H1 (cell line): ENCODE measurements around the gene PIGV. TPM values are rescaled to one million over a fixed set of nuclear protein-coding genes. Genes with fewer than 3 reads are reported as not detected.

Source experiments
- CTCF ChIA-PET: fragments of 300-600 bp; sonication (Branson Sonifier 250); formaldehyde crosslinking; loops from one replicate; lab custom pipeline; 2021; ENCODE audit not compliant: partially characterized antibody; lab: Charles Lee
- POLR2A ChIA-PET: fragments of 300-600 bp; sonication (Branson Sonifier 250); formaldehyde crosslinking; loops from one replicate; lab custom pipeline; 2021; ENCODE audit warnings: inconsistent platforms; ENCODE audit not compliant: partially characterized antibody; lab: Charles Lee
- DNase-seq, 2 experiments: peaks; one replicate each; pipeline versions ENCODE4 v3.0.0 to v3.0.0-alpha.2; 2010 to 2022; ENCODE audit warnings: low spot score in 2 of 2, low read depth in 1 of 2, mixed read lengths in 1 of 2
- FAIRE-seq: peaks from 2 replicates; lab custom pipeline; 2011; peaks lifted over from hg19 to GRCh38; lab: Jason Lieb, UNC
- H2AFZ ChIP-seq: 2 replicates; pipeline ENCODE4 v1.8.1; 2012; ENCODE audit warnings: low read length, inconsistent platforms
- H2AK5ac ChIP-seq: 2 replicates; pipeline ENCODE4 v1.6.1; 2013; ENCODE audit warnings: low read depth, low read length
- H2BK120ac ChIP-seq: replicated peaks from 2 replicates; pipeline ENCODE3; 2013; ENCODE audit warnings: low read depth, low read length, inconsistent platforms
- H2BK12ac ChIP-seq: 2 replicates; pipeline ENCODE4 v1.6.1; 2013; ENCODE audit warnings: low read depth, low read length
- H2BK15ac ChIP-seq: 2 replicates; pipeline ENCODE4 v1.6.1; 2013; ENCODE audit warnings: low read length
- H2BK20ac ChIP-seq: 2 replicates; pipeline ENCODE4 v1.6.1; 2013; ENCODE audit warnings: low read length
- H2BK5ac ChIP-seq: 2 replicates; pipeline ENCODE4 v1.6.1; 2013; ENCODE audit warnings: low read depth, low read length
- H3K14ac ChIP-seq: 2 replicates; pipeline ENCODE4 v1.6.1; 2013; ENCODE audit warnings: inconsistent platforms; ENCODE audit not compliant: insufficient read length
- H3K18ac ChIP-seq: 2 replicates; pipeline ENCODE4 v1.6.1; 2013; ENCODE audit warnings: low read length; ENCODE audit errors: extremely low read depth
- H3K23ac ChIP-seq: 2 replicates; pipeline ENCODE4 v1.6.1; 2013; ENCODE audit warnings: inconsistent platforms; ENCODE audit not compliant: insufficient read length
- H3K23me2 ChIP-seq: 2 replicates; pipeline ENCODE4 v1.6.1; 2013; ENCODE audit warnings: low read depth, low read length
- H3K27ac ChIP-seq: 2 replicates; pipeline ENCODE4 v1.6.1; 2011; ENCODE audit warnings: low read depth, low read length, inconsistent platforms
- H3K27me3 ChIP-seq, 4 experiments: replicated peaks in 1 of 4; 1 replicate in 1 of 4; 2 replicates in 3 of 4; pipeline versions ENCODE4 v1.6.1 to v1.8.1; 2011 to 2013; ENCODE audit warnings: low read length in 3 of 4, mild to moderate bottlenecking in 3 of 4, inconsistent platforms in 2 of 4, mixed read lengths in 2 of 4, moderate library complexity in 1 of 4; ENCODE audit not compliant: control insufficient read depth in 3 of 4, insufficient read depth in 3 of 4; ENCODE audit errors: extremely low read depth in 1 of 4
- H3K36me3 ChIP-seq, 4 experiments: 2 replicates each; pipeline versions ENCODE4 v1.6.1 to v1.8.1; 2011 to 2013; ENCODE audit warnings: mild to moderate bottlenecking in 4 of 4, low read length in 3 of 4, moderate library complexity in 2 of 4, control low read depth in 1 of 4, inconsistent platforms in 1 of 4; ENCODE audit not compliant: insufficient read depth in 4 of 4, control insufficient read depth in 2 of 4
- H3K4ac ChIP-seq: replicated peaks from 2 replicates; pipeline ENCODE3; 2013; ENCODE audit warnings: low read length, low read depth, mixed read lengths, inconsistent platforms; ENCODE audit not compliant: insufficient read length
- H3K4me1 ChIP-seq, 4 experiments: replicated peaks in 1 of 4; 1 replicate in 1 of 4; 2 replicates in 3 of 4; pipeline versions ENCODE4 v1.6.1 to v1.8.1; 2011 to 2013; ENCODE audit warnings: low read length in 3 of 4, inconsistent platforms in 2 of 4, mixed read lengths in 1 of 4; ENCODE audit not compliant: insufficient read depth in 4 of 4, control insufficient read depth in 3 of 4
- H3K4me2 ChIP-seq, 2 experiments: 2 replicates each; pipeline versions ENCODE4 v1.6.1 to v1.8.1; 2011 to 2013; ENCODE audit warnings: low read depth in 2 of 2, low read length in 2 of 2, control low read depth in 1 of 2, inconsistent platforms in 1 of 2, mild to moderate bottlenecking in 1 of 2; ENCODE audit not compliant: insufficient read depth in 1 of 2
- H3K4me3 ChIP-seq, 4 experiments: fragments of 200-600, 300-600 bp in 1 of 4; sonication (generic), shearing (Covaris generic), sonication (Bioruptor Twin) in 1 of 4; 2 replicates each; pipeline versions ENCODE4 v1.5.1 to v1.8.1; 2011 to 2016; ENCODE audit warnings: low read length in 4 of 4, low read depth in 3 of 4, control low read depth in 2 of 4, inconsistent platforms in 2 of 4, mild to moderate bottlenecking in 2 of 4, mixed read lengths in 1 of 4, moderate library complexity in 1 of 4; ENCODE audit not compliant: insufficient read depth in 2 of 4; ENCODE audit errors: extremely low read depth in 1 of 4
- H3K56ac ChIP-seq: replicated peaks from 2 replicates; pipeline ENCODE3; 2013; ENCODE audit warnings: low read depth, mild to moderate bottlenecking, mixed read lengths, low read length, inconsistent platforms; ENCODE audit not compliant: insufficient read length
- H3K79me1 ChIP-seq: 2 replicates; pipeline ENCODE4 v1.6.1; 2013; ENCODE audit warnings: low read depth, low read length, control low read depth
- H3K79me2 ChIP-seq, 2 experiments: 2 replicates each; pipeline versions ENCODE4 v1.6.1 to v1.8.1; 2012 to 2013; ENCODE audit warnings: low read length in 2 of 2, mild to moderate bottlenecking in 2 of 2, inconsistent platforms in 1 of 2; ENCODE audit not compliant: insufficient read depth in 2 of 2, control insufficient read depth in 1 of 2
- H3K9ac ChIP-seq, 4 experiments: replicated peaks in 1 of 4; 1 replicate in 1 of 4; 2 replicates in 3 of 4; pipeline versions ENCODE4 v1.6.1 to v1.8.1; 2011 to 2013; ENCODE audit warnings: low read depth in 3 of 4, low read length in 3 of 4, control low read depth in 2 of 4, mild to moderate bottlenecking in 2 of 4, moderate library complexity in 2 of 4, inconsistent platforms in 1 of 4; ENCODE audit errors: extremely low read depth in 1 of 4
- H3K9me3 ChIP-seq, 2 experiments: 2 replicates each; pipeline versions ENCODE4 v1.6.1 to v1.8.1; 2012 to 2013; ENCODE audit warnings: mild to moderate bottlenecking in 2 of 2, moderate library complexity in 2 of 2, control low read depth in 1 of 2, inconsistent platforms in 1 of 2, low read depth in 1 of 2, low read length in 1 of 2, mixed read lengths in 1 of 2; ENCODE audit not compliant: insufficient read depth in 2 of 2
- H4K20me1 ChIP-seq, 2 experiments: replicated peaks in 1 of 2; 2 replicates each; pipeline versions ENCODE3 to v1.8.1; 2011 to 2013; ENCODE audit warnings: inconsistent platforms in 2 of 2, low read length in 2 of 2, mild to moderate bottlenecking in 1 of 2; ENCODE audit not compliant: insufficient read depth in 2 of 2, control insufficient read depth in 1 of 2
- H4K5ac ChIP-seq: 2 replicates; pipeline ENCODE4 v1.6.1; 2013; ENCODE audit warnings: low read length, low read depth, mixed read lengths, inconsistent platforms; ENCODE audit not compliant: insufficient read length
- H4K8ac ChIP-seq: 2 replicates; pipeline ENCODE4 v1.8.0; 2013; ENCODE audit warnings: mild to moderate bottlenecking, moderate library complexity, low read length, inconsistent platforms; ENCODE audit not compliant: insufficient read depth; ENCODE audit errors: extremely low read depth
- H4K91ac ChIP-seq: replicated peaks from 2 replicates; pipeline ENCODE3; 2013; ENCODE audit warnings: low read length, mixed read lengths, inconsistent platforms; ENCODE audit not compliant: insufficient read length
- KDM1A ChIP-seq: fragments of 200-600, 300-600 bp; sonication (generic); IDR thresholded peaks from 2 replicates; pipeline ENCODE4 v1.7.1; 2016; ENCODE audit warnings: mild to moderate bottlenecking, low read length, borderline replicate concordance
- WGBS, 2 experiments: shearing (Covaris generic) in 1 of 2; methylation state at CpG; one replicate each; pipeline versions ENCODE4 v1.1.6 to v1.1.7; 2013 to 2015; ENCODE audit warnings: low lambda C conversion rate in 2 of 2, mixed read lengths in 2 of 2, inconsistent platforms in 1 of 2, low coverage in 1 of 2, missing lambda C conversion rate in 1 of 2; ENCODE audit not compliant: insufficient replicate concordance in 2 of 2, insufficient coverage in 1 of 2, insufficient read length in 1 of 2; ENCODE audit errors: extremely low coverage in 1 of 2, missing lambda C conversion rate in 1 of 2; 5-methylcytosine and 5-hydroxymethylcytosine counted together
- polyA plus RNA-seq, 7 experiments: library from polyadenylated mRNA; depleted of rRNA in 3 of 7; stranded (reverse) in 5 of 7; unstranded in 2 of 7; fragments of >200 nt in 5 of 7; fragments of 200-250 nt in 2 of 7; gene quantifications; 1 replicate in 5 of 7; 2 replicates in 1 of 7; 4 replicates in 1 of 7; pipeline versions ENCODE4 v1.2.1 to v1.2.3, GENCODE V29; 2011 to 2013; ENCODE audit warnings: missing spikeins in 2 of 7, mixed read lengths in 2 of 7
- total RNA-seq: library from RNA; stranded (reverse); fragmentation: NEBNext Ultra II Directional; extraction: Animal tissue kit (Norgen Biotek cat#: 25700); gene quantifications from 2 replicates; pipeline ENCODE4 v1.2.1, GENCODE V29; 2021

PIGV gene
- total and polyA plus RNA-seq, 2 of the 8 experiments (the other 6 are each of a cell fraction or from before 2014, with no cell fraction given) = 8.5 to 20.9 TPM

DNA sequence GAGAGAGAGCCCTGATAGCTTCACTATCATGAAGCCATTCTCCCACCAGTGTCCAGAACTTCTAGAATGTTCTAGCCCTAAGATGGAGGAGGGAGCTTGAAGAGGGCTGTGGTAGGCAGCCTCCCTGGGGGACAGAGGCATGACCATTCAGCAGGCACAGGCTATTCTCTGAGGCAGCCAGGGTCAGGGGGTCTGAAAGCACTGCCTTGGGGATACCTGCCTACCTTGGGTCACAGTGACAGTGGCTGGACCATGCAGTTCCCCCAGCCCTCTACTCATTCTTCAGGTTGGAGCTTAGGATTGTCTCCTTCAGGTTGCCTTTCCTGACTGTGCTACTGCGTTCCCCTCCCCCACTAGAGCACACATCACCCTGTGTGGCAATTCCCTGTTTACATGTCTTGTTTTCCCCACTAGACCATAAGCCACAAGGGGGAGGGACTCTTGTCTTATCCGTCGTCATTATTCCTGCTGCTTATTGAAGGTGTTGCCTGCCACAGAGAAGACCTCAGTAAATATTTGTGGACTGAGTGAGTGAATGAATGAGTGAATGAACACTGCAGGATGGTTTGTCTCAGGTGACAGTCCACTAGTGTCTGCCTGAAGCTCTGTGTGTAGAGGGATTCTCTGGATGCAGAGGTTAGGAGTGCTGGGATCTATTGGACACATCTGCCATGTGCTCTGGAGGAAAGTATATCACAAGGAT, 43.9 kb downstream of the PIGV start:
- ChIA-PET POLR2A (interaction anchor here (0.8 to 1.4 kb wide), 4 partner anchors 9 to 101 kb away, joined by 3 read pairs; partner anchors contain the start of gene GPATCH3), CTCF (interaction anchor here (1.2 to 12.8 kb wide), 9 partner anchors 11 to 334 kb away, joined by 3 to 125 read pairs (median 4); partner anchors contain the start of gene SFN)
- Histone ChIP-seq H3K27me3 (no peaks in the 10 kb centered on the region), H2BK120ac (no peak overlapping the region), H2AFZ (no peak overlapping the region), H2BK15ac (no peak overlapping the region), H4K5ac (no peak overlapping the region), H3K79me2 (peaks cover 0 to 11% of the 10 kb centered on the region in 2 experiments; a peak in 1 of 4 replicates), H3K4me2 (no peak overlapping the region), H2BK5ac (no peak overlapping the region), H4K91ac (no peak overlapping the region), H3K36me3 (peaks cover 0 to 21% (median 10%) of the 10 kb centered on the region in 4 experiments; a peak in 5 of 8 replicates), H2BK12ac (no peak overlapping the region), H2AK5ac (no peak overlapping the region), H3K27ac (no peak overlapping the region), H3K56ac (no peak overlapping the region), H2BK20ac (no peak overlapping the region), H3K23ac (no peak overlapping the region), H3K4me1 (peaks cover 2 to 9% (median 3%) of the 10 kb centered on the region in 4 experiments; a peak in 5 of 7 replicates), H3K9ac (no peak overlapping the region), H3K9me3 (no peaks in the 10 kb centered on the region), H3K18ac (no peak overlapping the region), H3K4me3 (no peak overlapping the region), H4K8ac (no peak overlapping the region), H3K4ac (no peak overlapping the region), H3K23me2 (peaks cover 4% of the 10 kb centered on the region; the same call in 1 of the 2 replicates), H3K14ac (no peak overlapping the region), H3K79me1 (peaks cover 12% of the 10 kb centered on the region), H4K20me1 (peaks cover 9 to 12% of the 10 kb centered on the region in 2 experiments)
- no peak for TF ChIP-seq KDM1A
- WGBS, 2 experiments = 83% methylated on average over 3 of the region's 3 CpGs; no CpG with 5 or more reads in 1 of the 2 experiments
- no peak for DNase-seq
- FAIRE-seq = no peak
